ENCODE results near the gene USP22.

DNA sequence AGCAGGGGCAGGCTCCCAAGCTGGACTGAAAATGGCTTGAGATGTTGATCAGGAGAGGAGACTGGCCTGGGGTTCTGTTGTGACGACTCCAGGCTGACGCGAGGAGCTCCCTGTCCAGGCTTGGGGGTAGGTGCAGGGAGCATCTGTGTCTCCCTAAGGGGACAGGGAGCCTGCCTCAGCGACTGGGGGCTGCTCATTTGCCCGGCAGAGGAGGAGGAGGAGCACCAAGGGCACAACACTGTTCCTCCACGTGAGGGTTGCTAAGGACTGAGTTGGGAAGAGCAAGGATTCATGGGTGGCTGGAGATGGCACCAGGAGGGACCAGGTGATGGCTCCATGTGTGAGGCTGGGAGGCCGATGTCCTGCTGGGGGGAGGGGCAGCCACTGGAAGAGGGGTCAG, 53.3 kb downstream of the USP22 start:
- no peak for TF ChIP-seq POLR2A (IDR thresholded peaks at IDR 0.05; ENCODE audit: low read depth, low read length)
- TF ChIP-seq POLR2AphosphoS5 (IDR thresholded peaks at IDR 0.05; ENCODE audit: low read depth, low read length), result no peak

Data from GM12892 (cell line).